Measurements from ENCODE around the gene ELMO2.

The ELMO2 gene

DNA sequence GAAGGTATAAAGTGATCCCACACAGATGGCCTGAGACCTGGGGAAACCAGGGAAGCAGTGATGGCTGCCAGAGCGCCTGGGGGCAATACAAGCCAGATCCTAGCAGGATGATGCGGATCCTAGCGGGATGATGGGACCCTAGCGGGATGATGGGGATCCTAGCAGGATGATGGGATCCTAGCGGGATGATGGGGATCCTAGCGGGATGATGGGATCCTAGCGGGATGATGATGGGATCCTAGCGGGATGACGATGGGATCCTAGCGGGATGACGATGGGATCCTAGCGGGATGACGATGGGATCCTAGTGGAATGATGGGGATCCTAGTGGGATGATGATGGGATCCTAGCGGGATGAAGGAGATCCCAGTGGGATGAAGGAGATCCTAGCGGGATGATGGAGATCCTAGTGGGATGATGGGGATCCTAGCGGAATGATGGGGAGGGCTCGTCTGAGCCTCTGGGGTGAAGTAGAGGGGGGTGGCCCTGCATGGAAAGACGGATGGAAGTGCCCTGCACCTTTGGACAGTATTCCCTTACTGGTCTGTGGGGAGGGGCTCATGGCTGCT is 54.0 kb downstream of the ELMO2 start:
- no peak for DNase-seq (ENCODE audit: low spot score)

DNA sequence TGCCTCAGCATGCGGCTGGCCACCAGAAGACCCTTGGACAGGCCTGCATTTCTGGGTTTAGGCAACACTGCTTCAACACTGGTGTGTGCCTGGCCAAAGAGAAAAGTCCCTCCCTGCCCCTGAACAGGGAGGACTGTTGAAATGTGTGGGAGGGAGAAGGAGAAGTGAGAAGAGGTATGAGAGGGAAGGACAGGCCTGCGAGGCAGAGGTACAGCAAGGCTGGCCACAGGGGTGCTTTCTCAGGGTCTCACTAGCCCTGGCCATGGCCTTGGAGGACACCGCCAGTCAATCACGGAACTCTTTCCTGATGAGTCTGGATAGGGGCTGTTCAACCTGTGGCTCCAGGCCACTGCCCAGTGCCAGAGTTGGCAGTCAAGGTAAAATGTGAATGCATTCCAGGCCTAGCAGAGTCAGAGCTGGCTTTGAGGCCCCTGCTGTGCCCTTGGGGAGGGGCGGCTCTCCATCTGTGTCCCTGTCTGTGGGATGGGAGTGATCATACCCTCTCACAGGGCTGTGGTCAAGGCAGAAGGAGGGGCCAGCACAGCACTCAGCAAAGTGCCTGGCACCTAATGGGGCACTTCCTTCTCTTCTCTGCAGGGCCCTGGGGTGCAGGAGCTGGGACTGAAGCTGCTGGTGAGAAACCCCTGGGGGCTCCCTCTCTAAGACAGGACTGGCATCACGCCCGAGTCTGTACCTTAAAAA is 54.9 kb downstream of the ELMO2 start:
- DNase-seq (ENCODE audit: low spot score), result no peak

DNA sequence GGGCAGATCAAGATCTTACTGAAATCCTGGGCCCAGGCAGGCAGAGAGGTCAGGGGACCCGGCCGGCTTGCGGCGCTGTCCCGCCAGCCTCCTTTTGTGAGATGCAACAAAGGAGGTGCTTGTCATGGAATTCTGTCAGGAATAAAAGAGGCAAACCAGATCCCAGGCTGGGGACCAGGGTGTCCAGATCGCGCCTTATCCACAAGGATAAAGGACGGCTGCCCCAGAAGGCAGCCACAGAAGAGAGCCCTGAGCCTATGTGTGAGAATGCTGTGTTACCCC is 55.5 kb downstream of the ELMO2 start:
- no peak for DNase-seq (ENCODE audit: low spot score)

DNA sequence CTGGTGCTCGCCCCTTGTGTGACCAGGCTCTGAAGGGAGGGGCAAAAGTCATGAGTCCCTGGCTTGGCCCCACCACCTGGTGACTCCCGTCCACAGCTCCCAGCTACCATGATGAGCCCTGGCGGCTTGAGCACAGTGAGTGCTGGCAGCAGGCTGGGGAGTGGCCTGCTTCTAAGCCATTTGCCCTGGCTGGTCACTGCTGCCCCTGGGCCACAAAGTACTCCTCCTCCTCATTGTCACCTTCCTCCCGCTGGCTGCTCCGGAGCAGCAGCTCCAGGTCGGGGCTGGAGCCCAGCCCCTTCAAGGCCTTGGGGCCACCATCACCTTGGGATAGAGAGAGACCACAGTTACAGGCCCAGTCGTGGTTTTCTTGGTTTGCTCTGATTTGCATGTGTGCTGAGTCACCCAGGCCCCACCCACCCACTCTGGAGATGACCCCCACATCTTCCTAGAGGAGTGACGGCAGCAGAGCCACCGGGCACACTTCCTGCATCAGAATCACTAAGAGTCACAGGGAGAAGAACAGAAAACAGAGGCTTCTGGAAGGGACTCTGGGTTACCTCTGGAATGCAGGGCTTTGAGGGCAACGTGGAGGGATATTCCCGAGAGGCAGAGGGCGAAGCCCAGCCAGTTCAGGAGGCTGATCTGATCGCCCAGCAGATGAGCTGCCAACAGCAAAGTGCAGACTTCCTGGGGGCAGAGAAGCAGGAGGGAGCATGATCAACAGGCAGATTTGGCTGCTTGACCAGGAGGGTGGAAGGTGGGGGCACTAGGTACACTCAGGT is 56.0 kb downstream of the ELMO2 start:
- DNase-seq (ENCODE audit: low spot score), result no peak

DNA sequence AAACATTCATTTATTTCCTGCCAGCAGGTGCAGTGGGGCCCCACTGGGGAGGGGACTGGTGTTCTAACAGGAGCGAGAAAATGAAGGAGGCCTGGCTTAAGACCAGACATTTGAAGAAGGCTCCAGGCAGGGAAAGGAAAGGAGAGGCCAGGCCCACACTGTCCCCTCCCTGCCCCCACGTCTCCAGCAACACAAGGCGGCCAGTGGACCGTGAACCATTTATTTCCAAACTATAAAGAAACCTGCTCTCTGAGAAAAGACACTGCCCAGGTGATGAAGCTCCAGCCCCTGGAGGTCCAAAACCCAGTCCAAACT is 56.7 kb downstream of the ELMO2 start:
- DNase-seq (ENCODE audit: low spot score), result no peak

DNA sequence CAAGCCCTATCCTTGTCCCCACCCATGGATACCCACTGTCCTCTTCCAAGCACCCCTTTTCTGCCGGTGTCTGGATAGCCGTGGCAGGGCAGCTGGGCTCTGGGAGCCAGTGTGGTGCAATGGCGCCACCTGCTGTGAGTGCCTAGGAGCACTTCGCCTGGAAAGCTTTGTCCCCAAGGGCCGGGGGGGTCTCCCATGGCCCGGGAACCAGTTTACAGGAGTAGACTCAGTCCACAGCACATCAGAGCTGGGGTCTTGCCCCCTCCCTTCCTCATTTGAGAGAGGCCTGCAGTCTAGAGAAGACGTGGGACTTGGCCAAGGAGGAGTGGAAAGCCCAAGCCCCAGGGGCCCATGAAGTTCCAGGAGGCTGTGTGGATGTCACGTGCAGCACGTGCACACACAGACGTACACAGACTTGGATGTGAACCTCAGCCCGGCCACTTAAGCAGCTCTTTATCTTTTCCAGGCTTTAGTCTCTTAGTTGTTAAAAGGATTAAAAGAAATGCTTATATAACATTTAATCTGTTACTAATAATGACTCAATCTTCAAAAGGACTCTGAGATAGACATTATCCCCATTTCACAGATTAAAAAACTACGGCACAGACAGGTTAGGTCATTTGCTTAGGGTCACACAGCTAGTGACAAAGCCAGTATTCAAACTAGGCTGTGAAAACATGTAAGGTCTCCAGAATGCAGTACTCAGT is 57.2 kb downstream of the ELMO2 start:
- DNase-seq (ENCODE audit: low spot score), result peak; percentile 39

DNA sequence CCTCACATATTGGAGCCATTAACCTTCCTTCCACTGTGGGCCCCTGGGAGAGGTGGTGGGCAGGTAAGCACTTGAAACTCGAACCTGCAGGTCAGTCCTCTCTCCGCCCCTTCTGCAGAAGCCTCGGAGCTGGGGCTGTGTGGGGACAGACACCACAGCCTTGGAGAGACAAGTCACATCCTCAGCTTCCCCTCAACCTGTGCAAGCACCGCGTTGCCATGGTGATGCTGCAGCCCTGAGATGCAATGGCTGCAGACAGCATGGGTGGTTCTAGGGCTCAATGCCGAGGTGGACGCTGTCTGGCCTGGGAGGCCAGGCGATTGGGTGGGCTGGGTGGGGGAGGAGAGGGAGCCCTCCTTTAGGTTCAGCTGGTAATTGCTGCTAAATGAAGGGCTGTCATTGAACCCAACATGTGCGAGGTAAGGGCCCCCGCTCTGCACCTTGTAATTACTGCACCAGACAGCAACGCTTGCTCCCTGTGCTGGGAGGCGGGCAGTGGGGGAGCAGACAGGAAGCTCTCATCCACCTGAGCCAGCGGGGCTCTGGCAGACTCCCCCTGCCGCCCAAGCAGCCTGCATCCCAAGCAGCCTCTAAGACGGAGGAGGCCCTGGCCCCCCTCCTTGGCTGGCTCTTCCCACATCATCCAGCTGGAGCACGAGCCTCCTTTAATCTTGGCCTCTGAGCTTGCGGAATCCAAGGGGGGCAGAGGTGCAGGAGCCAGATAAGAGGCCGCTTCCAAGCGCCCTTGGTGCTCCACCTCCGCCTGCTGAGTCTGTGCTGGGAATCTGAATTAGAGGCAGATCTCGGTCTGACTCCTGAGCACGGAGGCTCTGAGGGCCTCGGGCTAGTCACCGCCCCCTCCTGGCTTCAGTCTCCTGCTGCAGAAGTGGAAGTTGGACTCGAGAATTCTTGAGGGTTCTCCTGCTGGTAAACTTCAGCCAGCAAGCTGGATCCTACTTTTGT is 58.3 kb downstream of the ELMO2 start:
- DNase-seq (ENCODE audit: low spot score), result no peak

DNA sequence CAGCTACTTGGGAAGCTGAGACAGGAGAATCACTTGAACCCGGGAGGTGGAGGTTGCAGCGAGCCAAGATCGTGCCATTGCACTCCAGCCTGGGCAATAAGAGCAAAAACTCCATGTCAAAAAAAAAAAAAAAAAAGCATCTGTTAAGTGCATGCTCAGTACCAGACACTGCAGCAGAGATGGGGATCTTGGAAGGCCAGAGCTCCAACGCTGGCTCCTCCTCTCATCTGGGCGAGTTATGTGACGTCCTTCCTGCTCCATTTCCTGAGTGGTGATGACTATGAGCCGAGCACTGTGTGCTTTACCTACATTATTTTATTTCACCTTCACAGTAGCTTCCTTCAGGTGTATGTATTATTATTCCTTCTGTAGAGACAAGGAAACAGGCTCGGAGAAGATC is 59.6 kb downstream of the ELMO2 start:
- DNase-seq (ENCODE audit: low spot score), result no peak

DNA sequence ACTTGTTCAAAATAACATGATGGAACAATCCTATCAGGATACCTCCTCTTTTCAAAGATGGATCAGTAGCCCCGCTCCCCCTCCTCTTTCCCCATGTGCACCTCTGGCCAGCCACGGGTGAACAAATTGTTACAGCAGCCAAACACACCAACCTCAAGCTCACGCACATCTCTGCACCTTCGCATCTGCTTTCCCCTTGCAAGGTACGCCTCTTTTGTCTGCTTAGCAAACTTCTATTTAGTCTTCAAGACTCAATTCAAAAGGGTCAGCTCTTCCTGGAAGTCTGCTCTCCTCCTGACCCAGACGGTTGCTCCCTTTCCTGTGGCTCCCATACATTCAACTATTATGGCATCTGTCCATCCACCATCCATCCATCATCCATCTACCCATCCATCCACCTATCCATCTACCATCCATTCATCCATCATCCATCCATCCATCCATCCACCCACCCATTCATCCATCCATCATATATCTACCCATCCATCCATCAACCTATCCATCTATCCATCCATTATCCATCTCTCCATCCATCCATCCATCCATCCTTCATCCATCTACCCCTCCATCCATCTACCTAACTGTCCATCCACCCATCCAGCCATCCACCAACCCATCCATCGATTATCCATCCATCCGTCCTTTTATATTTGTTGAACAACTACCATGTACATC is 61.8 kb downstream of the ELMO2 start:
- DNase-seq (ENCODE audit: low spot score), result no peak

DNA sequence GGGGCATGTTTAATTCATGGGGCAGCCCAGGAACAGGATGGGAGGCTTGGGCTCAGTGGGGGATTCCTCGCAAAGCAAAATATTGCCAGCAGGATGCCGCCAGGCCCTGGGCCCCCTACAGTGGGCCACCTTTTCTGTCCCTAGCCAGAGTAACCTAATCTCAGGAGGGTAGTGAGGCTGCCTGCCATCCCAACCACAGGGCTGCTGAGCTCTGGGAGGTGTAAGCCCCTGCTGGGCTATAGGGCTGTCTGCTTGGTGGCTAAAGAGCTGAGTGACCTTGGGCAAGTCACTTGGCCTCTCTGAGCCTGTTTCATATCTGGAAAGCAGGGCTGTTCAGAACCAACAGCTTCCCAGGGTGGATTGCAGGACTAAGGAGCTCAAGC is 62.4 kb downstream of the ELMO2 start:
- DNase-seq (ENCODE audit: low spot score), result no peak

DNA sequence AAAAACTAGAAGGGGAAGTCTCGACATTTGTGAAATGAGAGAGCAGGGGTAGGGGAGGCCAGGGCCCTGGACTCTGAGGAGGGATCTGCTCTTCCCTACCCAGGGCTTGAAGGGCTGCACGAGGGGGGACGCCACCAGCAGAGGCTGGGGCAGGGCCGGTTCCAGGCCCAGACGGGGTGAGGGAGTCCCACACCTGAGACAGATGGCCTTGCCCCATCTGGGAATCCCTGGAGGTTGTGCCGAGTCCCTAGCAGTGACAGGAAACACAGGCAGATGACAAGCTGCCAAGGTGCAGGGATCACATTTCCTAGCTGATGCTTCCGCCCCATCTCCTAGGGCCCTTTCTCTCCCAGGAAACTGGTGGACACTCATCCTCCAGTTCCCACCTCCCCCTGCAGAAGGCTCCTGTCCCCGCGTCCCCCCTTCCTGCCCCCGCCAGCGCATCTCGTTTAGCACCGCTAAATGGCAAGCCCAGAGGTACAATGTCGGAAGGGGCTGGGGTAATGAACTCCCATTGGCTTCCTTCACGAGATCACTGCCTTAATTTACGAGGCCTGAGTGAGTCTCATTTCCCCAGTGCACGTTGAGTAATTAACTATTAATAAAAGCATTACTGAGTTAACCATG is 63.0 kb downstream of the ELMO2 start:
- DNase-seq (ENCODE audit: low spot score), result no peak

DNA sequence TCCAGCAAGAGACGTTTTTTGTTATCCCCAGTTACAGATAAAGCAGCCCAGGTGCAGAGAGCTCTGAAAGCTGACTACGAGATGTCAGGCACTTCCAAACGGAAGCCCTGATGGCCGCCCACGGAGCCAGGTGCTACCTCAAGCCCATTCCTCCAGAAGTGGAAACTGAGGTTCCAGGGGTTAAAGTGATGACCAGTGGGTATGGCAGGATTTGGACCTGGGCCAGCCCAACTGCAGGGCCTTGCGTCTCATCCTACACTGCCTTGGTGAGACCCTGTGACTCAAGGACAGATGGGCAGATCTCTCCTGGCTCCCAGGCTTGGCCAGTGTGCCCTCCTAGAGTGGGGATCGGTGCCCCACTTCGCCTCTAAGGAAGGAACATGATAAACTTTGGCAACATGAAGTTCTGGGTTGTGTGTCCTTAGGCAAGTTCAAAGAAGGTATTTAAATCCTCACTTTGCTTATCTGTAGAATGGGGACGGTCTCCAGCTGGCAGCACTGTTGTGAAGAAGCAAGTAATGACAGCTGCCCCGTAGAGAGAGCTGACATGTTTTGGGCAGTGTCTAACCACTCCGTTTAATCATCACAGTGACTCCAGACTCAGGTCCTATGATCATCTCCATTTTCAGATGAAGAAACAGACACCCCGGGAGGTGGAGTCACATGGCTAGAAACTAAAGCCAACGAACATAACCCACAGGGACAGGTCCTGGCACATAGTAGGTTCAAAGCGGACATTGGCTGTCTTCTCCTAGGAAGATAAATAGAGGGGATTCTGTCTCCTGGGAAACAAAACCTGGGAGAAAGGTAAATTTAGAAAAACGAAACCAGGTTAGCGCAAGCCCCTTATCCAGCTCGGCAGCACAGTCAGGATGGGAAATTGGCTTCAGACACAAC is 63.7 kb downstream of the ELMO2 start:
- no peak for DNase-seq (ENCODE audit: low spot score)

DNA sequence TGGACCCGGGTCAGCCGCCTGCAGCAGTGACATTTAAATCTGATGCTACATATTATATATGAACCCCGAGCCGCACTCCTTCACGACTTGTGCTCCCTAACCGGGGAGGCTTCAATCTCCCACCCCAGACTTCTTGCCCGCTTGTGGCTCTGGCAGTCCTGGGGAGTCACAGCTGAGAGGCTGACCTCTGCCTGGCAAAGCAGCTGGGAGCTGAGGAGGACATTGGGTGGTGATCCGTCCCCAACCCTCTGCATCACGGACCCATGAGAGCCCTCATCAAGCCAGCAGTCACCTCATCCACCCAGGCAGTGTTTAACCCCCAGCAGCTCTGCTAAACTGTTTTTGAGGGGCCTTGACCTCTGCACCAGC is 64.4 kb downstream of the ELMO2 start:
- DNase-seq (ENCODE audit: low spot score), result no peak

DNA sequence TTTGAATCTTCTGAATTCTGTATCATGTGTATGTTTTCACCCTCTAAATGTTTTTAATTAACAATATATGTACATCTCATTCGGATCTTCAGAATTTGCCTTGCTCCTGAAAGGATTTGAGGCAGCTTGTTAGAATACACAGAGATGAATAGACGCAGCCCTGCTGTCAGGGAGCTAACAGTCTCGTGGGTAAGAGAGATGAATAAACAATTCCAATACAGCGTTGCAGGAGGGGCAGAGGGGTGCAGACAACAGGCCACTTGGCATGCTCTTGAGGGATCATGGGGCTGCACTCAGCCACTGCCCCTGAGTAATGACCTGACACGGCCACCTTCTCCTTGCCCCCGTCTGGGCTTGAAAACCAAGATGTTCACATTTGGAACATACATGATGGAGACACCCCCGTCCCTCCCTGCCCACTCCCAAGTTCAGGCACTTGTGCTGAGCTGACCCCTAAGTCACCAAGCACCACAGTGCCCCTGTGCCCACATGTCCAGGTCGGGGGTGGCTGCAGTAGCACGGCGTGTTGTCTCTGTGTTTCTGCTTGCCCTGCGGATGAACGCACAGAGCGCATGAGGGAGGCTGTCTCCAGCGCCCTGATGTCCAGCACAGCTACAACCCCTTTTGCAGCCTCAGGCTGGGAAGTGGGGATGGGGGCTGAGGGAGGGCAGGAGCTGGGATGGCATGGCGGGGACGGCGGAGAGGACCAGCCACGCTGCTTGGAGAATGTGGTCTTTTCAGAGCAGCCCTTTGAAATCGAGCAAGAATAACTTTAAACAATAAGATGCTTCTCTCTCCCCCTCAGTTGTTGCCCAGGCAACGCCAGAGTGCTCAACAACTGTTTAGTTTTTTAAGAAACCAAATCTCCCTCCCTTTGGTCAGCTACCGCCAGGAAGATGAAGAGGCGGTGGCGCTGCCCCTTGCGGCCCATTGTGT is 65.1 kb downstream of the ELMO2 start:
- DNase-seq (ENCODE audit: low spot score), result no peak

DNA sequence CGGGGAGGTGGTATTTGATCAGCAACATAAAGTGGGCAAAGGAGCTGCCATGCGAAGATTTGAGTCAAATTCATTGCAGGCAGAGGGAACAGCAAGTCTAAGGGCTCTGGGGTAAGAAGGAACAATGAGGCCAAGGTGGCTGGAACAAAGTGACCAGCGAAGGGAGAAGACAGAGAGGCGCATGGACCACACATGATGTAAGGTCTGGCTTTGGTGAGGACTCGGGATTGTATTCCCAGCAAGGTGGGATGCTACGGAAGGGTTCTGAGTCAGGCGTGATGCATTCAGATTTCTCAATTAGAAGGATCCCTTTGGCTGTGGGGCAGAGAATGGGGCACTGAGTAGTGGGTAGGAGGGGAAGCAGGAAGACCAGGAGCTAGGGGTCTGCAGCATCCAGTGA is 67.4 kb downstream of the ELMO2 start:
- DNase-seq (ENCODE audit: low spot score), result no peak

DNA sequence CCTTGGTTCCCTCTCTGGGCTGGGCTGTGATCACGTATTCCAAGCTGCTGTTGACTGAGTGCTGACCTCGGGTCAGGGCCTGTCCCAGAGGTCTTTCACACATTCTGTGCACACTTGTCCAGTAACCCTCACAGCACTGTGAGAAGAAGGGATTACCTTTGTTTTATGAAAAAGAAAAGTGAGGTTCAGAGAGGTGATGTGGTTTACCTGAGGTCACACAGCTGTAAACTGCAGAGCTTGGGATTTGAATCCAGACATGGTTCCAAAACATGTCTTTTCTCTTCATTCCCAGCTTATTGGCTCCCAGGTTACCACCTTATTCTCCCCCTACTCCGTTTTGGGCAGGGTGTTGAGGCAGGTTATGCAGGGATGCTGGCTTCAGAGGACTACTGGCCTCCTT is 69.7 kb downstream of the ELMO2 start:
- DNase-seq (ENCODE audit: low spot score), result no peak

DNA sequence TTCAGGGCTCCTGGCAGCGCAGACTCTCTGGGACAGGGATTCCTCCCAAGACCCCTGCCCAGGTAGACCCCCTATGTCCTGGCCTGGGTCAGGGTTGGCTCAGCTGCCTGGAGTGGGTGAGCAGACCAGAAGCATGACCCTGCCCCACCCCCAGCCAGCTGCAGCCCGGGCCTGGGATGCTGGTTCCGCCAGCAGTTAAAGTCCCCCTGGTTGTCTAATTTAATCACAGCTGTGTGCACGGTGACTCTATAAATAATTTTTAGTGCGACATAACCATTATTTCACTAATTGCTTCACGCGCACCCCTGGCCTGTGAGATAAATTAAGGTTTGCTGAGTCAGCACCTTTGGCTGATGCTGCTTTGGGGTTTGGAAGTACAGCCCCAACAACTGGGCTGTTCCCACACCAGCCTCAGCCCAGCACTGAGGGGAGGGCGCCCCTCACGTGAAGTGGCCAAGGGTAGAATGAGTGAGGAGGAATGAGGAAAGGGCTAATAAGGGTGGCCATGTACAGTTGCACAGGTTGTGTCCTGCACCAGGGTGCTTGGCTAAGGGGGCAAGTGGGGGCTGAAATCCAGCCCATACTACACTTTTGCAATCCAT is 72.0 kb downstream of the ELMO2 start:
- DNase-seq (ENCODE audit: low spot score), result no peak

DNA sequence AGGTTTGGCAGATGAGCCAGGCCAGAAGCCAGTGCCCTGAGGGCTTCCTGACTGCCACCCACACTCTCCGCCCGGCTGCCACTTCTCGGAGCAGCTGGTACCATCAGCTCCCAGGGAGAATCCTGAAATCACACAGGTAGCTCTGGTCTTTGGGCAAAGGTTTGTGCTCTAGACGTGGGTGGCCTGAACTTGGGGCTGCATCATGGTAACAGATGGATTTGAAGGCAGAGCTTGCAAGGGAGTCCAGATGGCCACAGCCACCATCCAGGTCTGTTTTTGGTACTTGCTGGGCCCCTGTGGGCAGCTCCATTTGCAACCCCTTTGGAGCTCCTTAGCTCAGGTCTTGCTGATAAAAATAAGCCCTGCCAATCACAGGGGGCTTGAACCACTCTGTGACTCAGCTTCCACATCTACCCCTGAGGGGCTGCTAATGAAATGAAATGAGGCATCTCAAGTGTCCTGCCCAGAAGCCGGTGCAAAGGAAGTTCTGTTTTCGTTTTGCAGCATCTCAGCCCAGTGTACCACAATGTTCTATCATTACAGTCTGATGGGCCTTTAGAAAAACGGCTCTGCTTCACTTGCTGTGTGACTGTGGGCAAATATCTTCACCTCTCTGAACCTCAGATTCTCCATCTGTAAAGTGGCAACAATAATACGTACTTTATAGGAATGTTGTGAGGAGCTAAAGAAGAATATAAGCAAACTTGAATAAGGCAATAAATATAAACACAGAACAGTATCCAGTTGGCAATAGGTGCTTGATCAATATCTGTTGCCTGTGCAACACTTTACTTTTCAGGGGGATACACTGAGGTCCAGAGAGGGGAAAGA is 73.0 kb downstream of the ELMO2 start:
- no peak for DNase-seq (ENCODE audit: low spot score)
